Measurements from ENCODE around the gene REM2. TPM values are rescaled to one million over a fixed set of nuclear protein-coding genes. Genes with fewer than 3 reads are reported as not detected.

The REM2 gene, protein sequence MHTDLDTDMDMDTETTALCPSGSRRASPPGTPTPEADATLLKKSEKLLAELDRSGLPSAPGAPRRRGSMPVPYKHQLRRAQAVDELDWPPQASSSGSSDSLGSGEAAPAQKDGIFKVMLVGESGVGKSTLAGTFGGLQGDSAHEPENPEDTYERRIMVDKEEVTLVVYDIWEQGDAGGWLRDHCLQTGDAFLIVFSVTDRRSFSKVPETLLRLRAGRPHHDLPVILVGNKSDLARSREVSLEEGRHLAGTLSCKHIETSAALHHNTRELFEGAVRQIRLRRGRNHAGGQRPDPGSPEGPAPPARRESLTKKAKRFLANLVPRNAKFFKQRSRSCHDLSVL
- total RNA-seq, result 0.39 TPM
- long read RNA-seq, partial matches to known transcripts, result 0 of 1 reads
- long read RNA-seq, other reads (novel, unspliced or antisense), result 1 of 1 reads

GRCh38 chr14:22883173-22883976 lies at the start of gene REM2:
Gene REM2 (plus strand): TSS chr14:22883222. CDS start chr14:22883288, 66 bp downstream.
- DNase-seq (ENCODE audit: low spot score), result no peak

DNA sequence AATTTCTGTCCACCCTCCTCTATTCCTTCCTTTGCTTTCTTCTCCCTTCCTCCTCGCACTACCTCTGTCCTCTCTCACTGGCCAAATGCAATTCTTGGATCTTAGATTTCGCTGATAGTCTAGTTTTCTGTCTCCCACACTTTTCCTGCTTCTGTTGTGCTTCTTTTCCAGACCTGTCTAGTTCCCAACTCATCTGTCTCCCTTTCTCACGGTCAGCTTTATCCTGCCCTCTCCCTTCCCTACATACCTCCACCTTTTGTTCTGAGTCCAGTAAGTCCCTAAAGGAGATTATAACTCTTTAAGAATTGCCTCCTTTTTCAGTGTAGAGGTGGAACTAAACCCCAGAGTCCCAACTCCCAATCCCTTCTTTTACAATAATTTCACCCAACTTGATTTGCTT lies 47.5 kb upstream of the REM2 start:
- no peak for DNase-seq (ENCODE audit: low spot score)

- no peak for DNase-seq (ENCODE audit: low spot score)
Measured at GRCh38 chr14:22836301-22837113, 46.5 kb upstream of the REM2 start, which contains the start of gene MMP14. Gene MMP14 (plus strand): TSS chr14:22836585. CDS start chr14:22836818, 233 bp downstream.

GRCh38 chr14:22837114-22837749 lies 45.8 kb upstream of the REM2 start:
- no peak for DNase-seq (ENCODE audit: low spot score)

- DNase-seq (ENCODE audit: low spot score), result no peak
Measured at GRCh38 chr14:22837750-22838538, 45.1 kb upstream of the REM2 start.

DNA sequence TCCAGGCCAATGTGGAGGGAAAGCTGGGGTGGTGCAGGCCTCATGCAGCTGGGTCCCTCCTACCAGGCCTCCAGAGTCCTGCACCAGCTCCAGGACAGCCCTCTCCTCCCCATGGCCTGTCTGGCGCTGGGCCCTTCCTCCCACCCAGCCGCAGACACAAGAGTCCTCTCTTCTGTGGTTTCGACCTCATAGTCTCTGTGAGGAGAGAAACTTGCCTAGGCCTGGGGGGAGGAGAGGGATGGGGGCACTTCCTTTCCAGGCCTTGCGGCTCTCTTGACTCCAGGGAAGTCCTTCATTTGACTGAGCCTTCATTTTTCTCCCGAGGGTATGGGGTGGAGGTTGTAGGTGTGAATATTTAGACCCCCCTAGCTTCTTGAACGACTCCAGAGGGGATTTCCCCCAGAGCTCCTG lies 44.4 kb upstream of the REM2 start:
- DNase-seq (ENCODE audit: low spot score), result no peak

GRCh38 chr14:22839159-22839779 lies 43.8 kb upstream of the REM2 start:
- no peak for DNase-seq (ENCODE audit: low spot score)

DNA sequence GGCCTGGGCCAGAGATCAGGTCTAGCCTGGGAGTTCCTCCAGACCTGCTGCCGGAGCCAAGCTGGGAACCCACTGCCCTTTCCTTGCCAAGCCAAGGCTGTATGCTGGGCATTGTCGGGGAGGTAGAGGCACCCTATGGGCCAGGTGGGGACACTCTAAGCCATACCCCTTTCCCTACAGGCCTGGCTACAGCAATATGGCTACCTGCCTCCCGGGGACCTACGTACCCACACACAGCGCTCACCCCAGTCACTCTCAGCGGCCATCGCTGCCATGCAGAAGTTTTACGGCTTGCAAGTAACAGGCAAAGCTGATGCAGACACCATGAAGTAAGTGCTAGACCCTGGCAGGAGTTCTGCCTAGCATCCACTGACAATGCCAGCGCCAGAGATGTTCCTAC lies 41.7 kb upstream of the REM2 start:
- DNase-seq (ENCODE audit: low spot score), result no peak

DNA sequence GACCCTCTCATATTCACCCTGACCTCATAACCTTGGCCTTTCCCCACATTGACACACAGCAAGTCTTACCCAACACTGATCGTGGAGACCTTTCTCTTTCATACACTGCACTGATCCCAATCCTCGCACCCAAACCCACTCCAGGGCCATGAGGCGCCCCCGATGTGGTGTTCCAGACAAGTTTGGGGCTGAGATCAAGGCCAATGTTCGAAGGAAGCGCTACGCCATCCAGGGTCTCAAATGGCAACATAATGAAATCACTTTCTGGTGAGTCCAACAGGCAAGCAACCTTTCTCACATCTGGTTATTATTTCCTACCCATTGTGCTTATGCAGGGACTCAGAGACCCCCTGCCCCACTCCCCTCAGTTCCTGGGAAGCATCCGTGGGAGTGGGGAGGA lies 41.3 kb upstream of the REM2 start:
- DNase-seq (ENCODE audit: low spot score), result no peak

GRCh38 chr14:22842211-22843122 lies 40.6 kb upstream of the REM2 start:
- DNase-seq (ENCODE audit: low spot score), result no peak

DNA sequence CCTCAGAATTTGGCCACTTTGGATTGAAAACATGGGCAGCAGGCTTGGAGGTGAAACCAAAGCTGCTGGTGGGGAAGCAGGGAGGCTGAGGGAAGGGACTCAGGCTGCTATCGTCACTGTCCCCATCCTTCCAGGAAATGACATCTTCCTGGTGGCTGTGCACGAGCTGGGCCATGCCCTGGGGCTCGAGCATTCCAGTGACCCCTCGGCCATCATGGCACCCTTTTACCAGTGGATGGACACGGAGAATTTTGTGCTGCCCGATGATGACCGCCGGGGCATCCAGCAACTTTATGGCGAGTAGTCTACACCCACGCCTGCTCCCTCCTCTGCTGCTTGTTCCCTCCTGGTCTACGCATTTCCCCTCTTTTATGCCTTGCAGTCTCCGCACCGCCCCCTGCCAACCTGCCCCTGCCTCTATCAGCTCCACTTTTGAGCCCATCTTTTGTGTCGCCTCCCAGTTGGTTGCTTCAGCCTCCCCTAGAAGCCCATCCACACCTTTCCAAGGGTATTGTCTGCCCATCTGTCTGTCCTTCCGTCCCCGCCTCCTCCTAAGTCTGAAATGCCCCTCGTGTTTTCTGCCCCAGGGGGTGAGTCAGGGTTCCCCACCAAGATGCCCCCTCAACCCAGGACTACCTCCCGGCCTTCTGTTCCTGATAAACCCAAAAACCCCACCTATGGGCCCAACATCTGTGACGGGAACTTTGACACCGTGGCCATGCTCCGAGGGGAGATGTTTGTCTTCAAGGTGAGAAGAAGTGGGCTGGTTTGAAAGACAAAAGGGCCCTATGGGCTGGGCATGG lies 39.7 kb upstream of the REM2 start:
- no peak for DNase-seq (ENCODE audit: low spot score)

- no peak for DNase-seq (ENCODE audit: low spot score)
Measured at GRCh38 chr14:22844221-22845102, 38.6 kb upstream of the REM2 start.

GRCh38 chr14:22845103-22845394 lies 38.0 kb upstream of the REM2 start:
- DNase-seq (ENCODE audit: low spot score), result no peak

DNA sequence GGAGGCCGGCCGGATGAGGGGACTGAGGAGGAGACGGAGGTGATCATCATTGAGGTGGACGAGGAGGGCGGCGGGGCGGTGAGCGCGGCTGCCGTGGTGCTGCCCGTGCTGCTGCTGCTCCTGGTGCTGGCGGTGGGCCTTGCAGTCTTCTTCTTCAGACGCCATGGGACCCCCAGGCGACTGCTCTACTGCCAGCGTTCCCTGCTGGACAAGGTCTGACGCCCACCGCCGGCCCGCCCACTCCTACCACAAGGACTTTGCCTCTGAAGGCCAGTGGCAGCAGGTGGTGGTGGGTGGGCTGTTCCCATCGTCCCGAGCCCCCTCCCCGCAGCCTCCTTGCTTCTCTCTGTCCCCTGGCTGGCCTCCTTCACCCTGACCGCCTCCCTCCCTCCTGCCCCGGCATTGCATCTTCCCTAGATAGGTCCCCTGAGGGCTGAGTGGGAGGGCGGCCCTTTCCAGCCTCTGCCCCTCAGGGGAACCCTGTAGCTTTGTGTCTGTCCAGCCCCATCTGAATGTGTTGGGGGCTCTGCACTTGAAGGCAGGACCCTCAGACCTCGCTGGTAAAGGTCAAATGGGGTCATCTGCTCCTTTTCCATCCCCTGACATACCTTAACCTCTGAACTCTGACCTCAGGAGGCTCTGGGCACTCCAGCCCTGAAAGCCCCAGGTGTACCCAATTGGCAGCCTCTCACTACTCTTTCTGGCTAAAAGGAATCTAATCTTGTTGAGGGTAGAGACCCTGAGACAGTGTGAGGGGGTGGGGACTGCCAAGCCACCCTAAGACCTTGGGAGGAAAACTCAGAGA lies 37.0 kb upstream of the REM2 start:
- no peak for DNase-seq (ENCODE audit: low spot score)

- DNase-seq (ENCODE audit: low spot score), result peak; percentile 86
Measured at GRCh38 chr14:22846811-22847307, 36.2 kb upstream of the REM2 start.

All from mesenteric fat pad (tissue), 1 donor.